Psoas muscle (tissue), 8 donors: ENCODE measurements around the gene TOMM5. TPM values are rescaled to one million over a fixed set of nuclear protein-coding genes. Genes with fewer than 3 reads are reported as not detected.

Experiments used
- ATAC-seq, 4 donors: fragments of 200-7000 bp; cut with Tn5 transposase; one replicate each; pipeline ENCODE4 v1.9.1; 2020; ENCODE audit warnings: moderate library complexity in 3 of 4, mild to moderate bottlenecking in 2 of 4
- DNase-seq, 2 donors: peaks; one replicate each; pipeline ENCODE4 v3.0.0-alpha.2; 2020
- H3K27ac ChIP-seq: fragments of 200-600 bp; one replicate; pipeline ENCODE4 v1.8.0; 2022
- H3K27me3 ChIP-seq, 3 donors: fragments of 200-600 bp in 1 of 3; one replicate each; pipeline versions ENCODE4 v1.6.1 to v1.8.0; 2013 to 2022; ENCODE audit warnings: low read length in 2 of 3, mild to moderate bottlenecking in 2 of 3, moderate library complexity in 1 of 3; ENCODE audit not compliant: insufficient read depth in 3 of 3
- H3K36me3 ChIP-seq, 2 donors: fragments of 200-600 bp in 1 of 2; one replicate each; pipeline versions ENCODE4 v1.6.1 to v1.8.0; 2013 to 2022; ENCODE audit warnings: low read depth in 1 of 2, mild to moderate bottlenecking in 1 of 2, moderate library complexity in 1 of 2; ENCODE audit not compliant: insufficient read depth in 1 of 2
- H3K4me1 ChIP-seq: fragments of 200-600 bp; one replicate; pipeline ENCODE4 v1.8.0; 2022
- H3K4me3 ChIP-seq: fragments of 200-600 bp; one replicate; pipeline ENCODE4 v1.8.0; 2022; ENCODE audit warnings: mild to moderate bottlenecking
- H3K9me3 ChIP-seq: fragments of 200-600 bp; one replicate; pipeline ENCODE4 v1.8.0; 2022
- CTCF ChIP-seq: fragments of 200-600 bp; IDR thresholded peaks from one replicate; pipeline ENCODE4 v1.8.0; 2022; ENCODE audit warnings: antibody characterized with exemption
- WGBS, 3 donors: extraction: QIAGEN DNeasy Blood & Tissue Kit; methylation state at CpG; one replicate each; pipeline versions ENCODE4 v1.1.6 to v1.1.7; 2013; 5-methylcytosine and 5-hydroxymethylcytosine counted together
- intact Hi-C, 2 donors: fragments of 100-400 bp; cut with DNase I; formaldehyde crosslinking; loops; one replicate each; pipeline versions ENCODE4 v1.11.0 to v1.14.2; 2022
- polyA plus RNA-seq, 3 donors: library from polyadenylated mRNA; stranded (reverse); fragments of 200-250 nt; gene quantifications; one replicate each; pipeline ENCODE4 v1.2.3, GENCODE V29; 2013
- total RNA-seq, 4 donors: library from RNA; stranded (reverse); fragmentation: NEBNext Ultra II Directional in 2 of 4; extraction: Animal tissue kit (Norgen Biotek cat#: 25700) in 2 of 4; gene quantifications; one replicate each; pipeline versions ENCODE4 v1.2.1 to v1.2.4, GENCODE V29; 2021 to 2023
- donor health status: healthy with polysubstance abuse.
- donor health status: DM: no; HTN: no; CAD: no; lungs with moderate emphysema.
- donor health status: Bipolar disorder and iron deficiency.
- donor health status: healthy.
- donor health status: DM: yes; HTN: yes; CAD: no.
- donor health status: DM: no; HTN: no; CAD: no.
- donor health status: DM: no; HTN: no; CAD: no.
- donor health status: DM: yes; HTN: yes; CAD: no.

Gene TOMM5
- total and polyA plus RNA-seq, 7 donors = 65.2 to 280 (median 104) TPM

DNA sequence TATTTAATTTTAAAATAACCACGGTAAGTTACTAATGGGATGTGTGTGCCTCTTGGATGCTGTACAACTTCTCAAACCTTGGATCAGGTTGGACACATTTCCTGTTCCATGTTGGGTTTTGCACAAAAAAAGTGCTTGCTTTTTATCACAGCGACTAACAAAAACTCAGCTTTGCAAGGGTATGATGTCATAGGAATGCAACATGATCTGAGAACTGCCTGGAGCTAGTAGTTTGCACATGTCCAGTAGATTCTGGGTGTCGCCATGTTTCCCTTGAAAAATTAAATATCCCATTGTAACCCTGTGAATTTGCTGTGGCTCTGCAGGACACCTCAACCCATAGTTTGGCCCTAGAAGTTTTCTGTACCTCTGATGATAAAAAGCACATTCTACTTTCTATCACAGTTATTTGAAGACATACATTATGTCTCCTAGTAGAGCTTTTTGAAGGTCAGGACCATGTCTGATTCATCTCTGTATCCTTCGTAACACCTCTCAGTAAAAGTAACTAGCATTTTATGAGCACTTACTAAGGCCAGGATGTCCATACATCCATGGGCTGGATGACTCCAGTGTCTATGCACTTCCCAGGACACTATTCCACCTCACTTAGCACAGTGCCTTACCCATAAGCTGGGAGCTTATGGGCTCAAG lies 46.8 kb upstream of the TOMM5 start:
- ATAC-seq (peak in 1 of 4 donors; percentile 35), DNase-seq (no peak)
- H3K36me3 ChIP-seq = no peaks in the 10 kb centered on the region
- H3K27me3 ChIP-seq = no peaks in the 10 kb centered on the region
- no peak overlapping the region for H3K4me3 ChIP-seq
- H3K4me1 ChIP-seq = peaks cover 12% of the 10 kb centered on the region
- intact Hi-C loops = no loop called here
- WGBS, 3 donors = 69 to 79% (median 72%) methylated on average over 4 of the region's 4 CpGs
- peak overlapping the region; percentile 38 for H3K27ac ChIP-seq
- TF ChIP-seq CTCF = no peak
- no peaks in the 10 kb centered on the region for H3K9me3 ChIP-seq

DNA sequence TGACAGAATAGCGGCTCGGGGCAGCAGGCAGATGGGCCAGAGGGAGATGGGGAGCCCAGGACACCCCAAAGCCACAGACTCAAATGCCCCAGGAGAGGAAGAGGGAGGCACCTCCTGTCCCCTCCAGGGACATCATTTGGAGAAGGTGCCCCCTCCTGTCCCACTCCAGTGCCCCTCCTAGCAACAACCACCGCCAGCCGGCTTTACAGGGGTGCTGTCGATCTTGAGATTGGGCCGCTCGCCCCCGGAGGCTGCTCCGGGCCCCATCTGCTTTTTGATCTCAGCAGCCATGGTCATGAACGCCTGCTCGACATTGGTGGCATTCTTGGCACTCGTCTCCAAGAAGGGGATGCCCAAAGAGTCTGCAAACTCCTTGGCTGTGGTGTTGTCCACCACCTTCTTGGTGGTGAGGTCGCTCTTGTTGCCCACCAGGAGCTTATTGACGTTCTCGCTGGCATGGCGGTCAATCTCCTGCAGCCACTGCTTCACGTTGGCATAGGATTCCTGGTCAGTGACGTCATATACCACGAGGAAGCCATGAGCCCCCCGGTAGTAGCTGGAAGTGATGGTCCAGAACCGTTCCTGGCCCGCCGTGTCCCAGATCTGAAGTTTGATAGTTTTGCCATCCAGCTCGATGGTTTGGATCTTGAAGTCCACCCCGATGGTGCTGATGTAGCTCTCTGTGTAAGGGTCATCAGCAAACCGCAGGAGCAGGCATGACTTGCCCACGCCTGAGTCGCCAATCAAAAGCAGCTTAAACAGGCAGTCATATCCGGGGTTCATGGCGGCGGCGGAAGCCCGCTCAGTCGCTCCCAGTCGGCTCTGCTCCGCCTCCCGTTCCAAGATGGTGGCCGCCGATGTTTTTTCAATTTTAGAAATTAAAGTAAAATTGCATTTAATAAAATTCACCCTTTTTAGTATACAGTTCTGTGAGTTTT lies 44.4 kb upstream of the TOMM5 start:
- H3K27ac ChIP-seq = no peak overlapping the region
- no peaks in the 10 kb centered on the region for H3K36me3 ChIP-seq
- ATAC-seq = no peak
- no peaks in the 10 kb centered on the region for H3K27me3 ChIP-seq
- intact Hi-C loops = loop anchor here in 1 of 2 donors (2.0 kb wide), 1 partner anchor 32 kb away; no protein-coding TSS in a partner anchor
- 91 to 94% (median 92%) methylated on average over 39 of the region's 39 CpGs for WGBS, 3 donors
- H3K4me1 ChIP-seq = peaks cover 12% of the 10 kb centered on the region
- TF ChIP-seq CTCF = no peak
- no peaks in the 10 kb centered on the region for H3K9me3 ChIP-seq
- DNase-seq = no peak
- no peak overlapping the region for H3K4me3 ChIP-seq

DNA sequence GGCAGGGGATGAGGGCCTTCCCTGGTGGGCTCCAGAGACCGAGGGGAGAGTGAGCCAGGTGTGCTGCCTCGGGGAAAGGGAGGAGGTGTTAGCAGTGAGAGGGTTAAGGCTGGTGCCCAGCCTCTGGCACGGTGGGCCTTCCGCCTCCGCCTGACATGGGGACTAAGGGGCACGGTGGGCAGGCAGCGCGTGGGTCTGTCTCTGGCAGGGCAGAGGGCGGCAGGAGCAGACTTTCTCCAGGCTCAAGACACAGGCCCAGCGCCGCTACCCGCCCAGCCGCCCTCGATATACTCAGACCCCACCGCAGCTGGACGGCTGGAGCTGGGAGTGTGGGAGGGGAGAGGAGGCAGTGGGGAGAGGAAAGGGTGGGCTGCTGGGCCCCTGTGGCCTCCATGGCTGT lies 43.4 kb upstream of the TOMM5 start:
- TF ChIP-seq CTCF = no peak
- H3K4me3 ChIP-seq = no peak overlapping the region
- H3K4me1 ChIP-seq = peaks cover 12% of the 10 kb centered on the region
- intact Hi-C loops = loop anchor here in 1 of 2 donors (2.0 kb wide), 1 partner anchor 31 kb away; no protein-coding TSS in a partner anchor
- no peaks in the 10 kb centered on the region for H3K27me3 ChIP-seq
- 79 to 87% (median 80%) methylated on average over 15 to 16 of the region's 16 CpGs for WGBS, 3 donors
- no peak for DNase-seq
- no peak for ATAC-seq
- no peaks in the 10 kb centered on the region for H3K36me3 ChIP-seq
- no peaks in the 10 kb centered on the region for H3K9me3 ChIP-seq
- H3K27ac ChIP-seq = no peak overlapping the region

GRCh38 chr9:37632479-37632878 lies 40.1 kb upstream of the TOMM5 start:
- Histone ChIP-seq H3K27ac (no peak overlapping the region), H3K9me3 (no peaks in the 10 kb centered on the region), H3K27me3 (no peaks in the 10 kb centered on the region), H3K4me3 (no peak overlapping the region), H3K36me3 (no peaks in the 10 kb centered on the region), H3K4me1 (no peaks in the 10 kb centered on the region)
- DNase-seq (no peak), ATAC-seq (no peak)
- TF ChIP-seq CTCF = no peak
- WGBS, 3 donors = 62 to 74% (median 70%) methylated on average over 4 of the region's 4 CpGs
- intact Hi-C loops = no loop called here
